ENCODE data around the gene ZNF436. TPM values are rescaled to one million over a fixed set of nuclear protein-coding genes. Genes with fewer than 3 reads are reported as not detected.

The ZNF436 gene
- total and polyA plus RNA-seq, 2 of the 8 experiments (the other 6 are each of a cell fraction or from before 2014, with no cell fraction given): 0.65 to 1.8 TPM

GRCh38 chr1:23344111-23344986 is 25.3 kb downstream of the ZNF436 start, which contains the start of gene HNRNPR (continued):
- TF ChIP-seq E2F6 (IDR thresholded peaks at IDR 0.05) (peak; percentile 66; the same call in 1 of the 2 replicates), EP300 (IDR thresholded peaks at IDR 0.05; ENCODE audit: borderline replicate concordance in 1 of 2, low read depth in 2 of 2, low read length in 2 of 2) (no peak), TCF12 (IDR thresholded peaks at IDR 0.05; ENCODE audit: low read depth, low read length) (no peak), RFX5 (IDR thresholded peaks at IDR 0.05; ENCODE audit: borderline replicate concordance, low read depth, low read length) (no peak), CBX5 (IDR thresholded peaks at IDR 0.05; ENCODE audit: low read depth, low read length) (no peak), CHD7 (IDR thresholded peaks at IDR 0.05; ENCODE audit: insufficient replicate concordance, low read length) (no peak)
